H1 (cell line): ENCODE results near the gene APMAP. TPM values are rescaled to one million over a fixed set of nuclear protein-coding genes. Genes with fewer than 3 reads are reported as not detected.

Experiments
- CHD7 ChIP-seq: fragments of 300-600 bp; sonication (generic); IDR thresholded peaks from 2 replicates; pipeline ENCODE4 v1.7.1; 2012; ENCODE audit warnings: low read length, moderate library complexity, mild to moderate bottlenecking, inconsistent platforms; ENCODE audit not compliant: insufficient replicate concordance
- CTBP2 ChIP-seq: IDR thresholded peaks from 2 replicates; pipeline ENCODE4 v1.7.0; 2011; ENCODE audit warnings: borderline replicate concordance, mild to moderate bottlenecking, moderate library complexity, mixed read lengths, low read length; ENCODE audit not compliant: insufficient read depth, insufficient read length
- HDAC6 ChIP-seq: IDR thresholded peaks from one replicate; pipeline ENCODE4 v1.7.1; 2012; ENCODE audit warnings: low read depth, mild to moderate bottlenecking, inconsistent platforms, low read length, moderate library complexity
- NANOG ChIP-seq: IDR thresholded peaks from 2 replicates; pipeline ENCODE4 v1.6.1; 2011; ENCODE audit warnings: low read length, low read depth, mild to moderate bottlenecking, inconsistent platforms; ENCODE audit not compliant: insufficient read depth, poor library complexity, severe bottlenecking
- POLR2AphosphoS5 ChIP-seq: IDR thresholded peaks from 2 replicates; pipeline ENCODE4 v1.6.1; 2011; ENCODE audit warnings: low read depth, low read length
- SIN3A ChIP-seq, 2 experiments: IDR thresholded peaks in 1 of 2; conservative IDR thresholded peaks in 1 of 2; 2 replicates each; pipeline ENCODE4 v1.6.1; 2011 to 2012; ENCODE audit warnings: low read length in 2 of 2, improper control_type of control experiment in 1 of 2, low read depth in 1 of 2, mild to moderate bottlenecking in 1 of 2
- polyA plus RNA-seq, 7 experiments: library from polyadenylated mRNA; depleted of rRNA in 3 of 7; stranded (reverse) in 5 of 7; unstranded in 2 of 7; fragments of >200 nt in 5 of 7; fragments of 200-250 nt in 2 of 7; gene quantifications; 1 replicate in 5 of 7; 2 replicates in 1 of 7; 4 replicates in 1 of 7; pipeline versions ENCODE4 v1.2.1 to v1.2.3, GENCODE V29; 2011 to 2013; ENCODE audit warnings: missing spikeins in 2 of 7, mixed read lengths in 2 of 7
- total RNA-seq: library from RNA; stranded (reverse); fragmentation: NEBNext Ultra II Directional; extraction: Animal tissue kit (Norgen Biotek cat#: 25700); gene quantifications from 2 replicates; pipeline ENCODE4 v1.2.1, GENCODE V29; 2021

Gene APMAP
- total and polyA plus RNA-seq, 2 of the 8 experiments (the other 6 are each of a cell fraction or from before 2014, with no cell fraction given), result 31.3 to 66.0 TPM

- TF ChIP-seq NANOG (no peak), SIN3A (conservative IDR thresholded peaks at IDR 0.05 in 1 of 2, IDR thresholded peaks at IDR 0.05 in 1 of 2; ENCODE audit: low read depth in 1 of 2, low read length in 2 of 2) (no peak), CHD7 (no peak), CTBP2 (no peak), POLR2AphosphoS5 (no peak), HDAC6 (no peak)
- TF ChIP-seq, all 59 proteins: peak for 0
Measured at GRCh38 chr20:25022680-25023079, 30.1 kb upstream of the APMAP start (continued).
